IMR-90 (cell line): ENCODE measurements around the gene AFM. TPM values are rescaled to one million over a fixed set of nuclear protein-coding genes. Genes with fewer than 3 reads are reported as not detected.

ENCODE experiments used
- ATAC-seq: fragments of 200-7000 bp; cut with Tn5 transposase; 2 replicates; pipeline ENCODE4 v1.9.1; 2020; ENCODE audit warnings: low read depth, mild to moderate bottlenecking, moderate library complexity
- BruUV-seq: library from RNA; stranded (reverse); fragments of 400-500 nt; replicated peaks from 2 replicates; lab custom pipeline; 2021; lab: Mats Ljungman, UMichigan
- CTCF ChIA-PET: fragments of 300-600 bp; formaldehyde crosslinking; extraction: SDS; loops from one replicate; lab custom pipeline; 2021; ENCODE audit warnings: antibody characterized with exemption; lab: Yijun Ruan, JAX
- POLR2A ChIA-PET: fragments of 300-600 bp; sonication (Branson Sonifier 250); formaldehyde crosslinking; loops from one replicate; lab custom pipeline; 2022; ENCODE audit warnings: antibody characterized with exemption; ENCODE audit not compliant: unreplicated experiment; lab: Charles Lee
- DNase-seq: peaks from one replicate; pipeline ENCODE4 v3.0.0; 2013
- H2AFZ ChIP-seq: replicated peaks from 2 replicates; pipeline ENCODE3; 2013; ENCODE audit warnings: low read length, mild to moderate bottlenecking; ENCODE audit not compliant: poor library complexity
- H2AK5ac ChIP-seq: 2 replicates; pipeline ENCODE4 v1.6.1; 2013; ENCODE audit warnings: low read depth, low read length, inconsistent platforms
- H2AK9ac ChIP-seq: replicated peaks from 2 replicates; pipeline ENCODE3; 2013; ENCODE audit warnings: mild to moderate bottlenecking, low read depth, low read length, moderate library complexity; ENCODE audit not compliant: poor library complexity
- H2BK120ac ChIP-seq: 2 replicates; pipeline ENCODE4 v1.6.1; 2013; ENCODE audit warnings: low read depth, low read length, inconsistent platforms
- H2BK15ac ChIP-seq: 3 replicates; pipeline ENCODE4 v1.6.1; 2013; ENCODE audit warnings: low read depth, low read length, inconsistent platforms
- H2BK20ac ChIP-seq: 2 replicates; pipeline ENCODE4 v1.6.1; 2013; ENCODE audit warnings: low read depth, mild to moderate bottlenecking, inconsistent platforms, low read length, moderate library complexity
- H2BK5ac ChIP-seq: 2 replicates; pipeline ENCODE4 v1.6.1; 2013; ENCODE audit warnings: mild to moderate bottlenecking, low read depth, low read length, inconsistent platforms; ENCODE audit not compliant: poor library complexity, severe bottlenecking
- H3K14ac ChIP-seq: replicated peaks from 2 replicates; pipeline ENCODE4 v1.6.1; 2013; ENCODE audit warnings: low read depth, low read length, inconsistent platforms
- H3K18ac ChIP-seq: 2 replicates; pipeline ENCODE4 v1.6.1; 2013; ENCODE audit warnings: low read depth, low read length, control low read depth
- H3K23ac ChIP-seq: 2 replicates; pipeline ENCODE4 v1.6.1; 2013; ENCODE audit warnings: low read depth, low read length, inconsistent platforms
- H3K27ac ChIP-seq: 2 replicates; pipeline ENCODE4 v1.5.1; 2013; ENCODE audit warnings: mild to moderate bottlenecking, control low read depth, low read length; ENCODE audit not compliant: insufficient read depth
- H3K27me3 ChIP-seq: 2 replicates; pipeline ENCODE4 v1.6.1; 2013; ENCODE audit warnings: low read length; ENCODE audit not compliant: control insufficient read depth, insufficient read depth
- H3K36me3 ChIP-seq: 2 replicates; pipeline ENCODE4 v1.6.1; 2013; ENCODE audit warnings: low read length, mixed read lengths; ENCODE audit not compliant: control insufficient read depth, insufficient read depth
- H3K4ac ChIP-seq: 2 replicates; pipeline ENCODE4 v1.6.1; 2013; ENCODE audit warnings: low read depth, low read length, inconsistent platforms
- H3K4me1 ChIP-seq: 2 replicates; pipeline ENCODE4 v1.6.1; 2013; ENCODE audit warnings: low read length, mixed read lengths; ENCODE audit not compliant: control insufficient read depth, insufficient read depth
- H3K4me2 ChIP-seq: 2 replicates; pipeline ENCODE4 v1.6.1; 2013; ENCODE audit warnings: low read depth, mild to moderate bottlenecking, control low read depth, low read length, moderate library complexity
- H3K4me3 ChIP-seq: 2 replicates; pipeline ENCODE4 v1.5.1; 2013; ENCODE audit warnings: low read depth, mild to moderate bottlenecking, control low read depth, low read length, moderate library complexity; ENCODE audit not compliant: insufficient read depth
- H3K56ac ChIP-seq: 2 replicates; pipeline ENCODE4 v1.6.1; 2013; ENCODE audit warnings: low read length, inconsistent platforms; ENCODE audit not compliant: insufficient read depth; ENCODE audit errors: extremely low read depth
- H3K79me1 ChIP-seq, 2 experiments: 2 replicates each; pipeline ENCODE4 v1.6.1; 2013; ENCODE audit warnings: low read length in 2 of 2, inconsistent platforms in 1 of 2, low read depth in 1 of 2
- H3K9ac ChIP-seq: 2 replicates; pipeline ENCODE4 v1.6.1; 2013; ENCODE audit warnings: low read depth, low read length, control low read depth
- H3K9me1 ChIP-seq: 2 replicates; pipeline ENCODE4 v1.6.1; 2013; ENCODE audit warnings: low read length, inconsistent platforms; ENCODE audit not compliant: insufficient read depth
- H3K9me3 ChIP-seq: 2 replicates; pipeline ENCODE4 v1.6.1; 2013; ENCODE audit warnings: low read length; ENCODE audit not compliant: control insufficient read depth, insufficient read depth
- H4K20me1 ChIP-seq: 2 replicates; pipeline ENCODE4 v1.6.1; 2013; ENCODE audit warnings: low read length, inconsistent platforms; ENCODE audit not compliant: insufficient read depth
- H4K5ac ChIP-seq: 2 replicates; pipeline ENCODE4 v1.6.1; 2013; ENCODE audit warnings: mild to moderate bottlenecking, low read depth, low read length, control low read depth
- H4K8ac ChIP-seq, 2 experiments: 2 replicates each; pipeline ENCODE4 v1.6.1; 2013; ENCODE audit warnings: low read depth in 2 of 2, low read length in 2 of 2, control low read depth in 1 of 2, inconsistent platforms in 1 of 2
- H4K91ac ChIP-seq: 2 replicates; pipeline ENCODE4 v1.6.1; 2013; ENCODE audit warnings: low read depth, low read length, inconsistent platforms; ENCODE audit not compliant: insufficient read depth
- BHLHE40 ChIP-seq: fragments of 150-350 bp; IDR thresholded peaks from 2 replicates; pipeline ENCODE4 v1.6.1; 2016; ENCODE audit warnings: mild to moderate bottlenecking, low read depth, low read length
- CEBPB ChIP-seq: IDR thresholded peaks from 2 replicates; pipeline ENCODE4 v1.6.1; 2012; ENCODE audit warnings: low read depth, low read length, improper control_type of control experiment
- CTCF ChIP-seq: conservative IDR thresholded peaks from 2 replicates; pipeline ENCODE4 v1.5.1; 2012; ENCODE audit warnings: mild to moderate bottlenecking, low read depth, low read length, improper control_type of control experiment
- FOS ChIP-seq: fragments of 150-350 bp; IDR thresholded peaks from 2 replicates; pipeline ENCODE4 v1.6.1; 2016; ENCODE audit warnings: low read depth, low read length
- MAZ ChIP-seq: IDR thresholded peaks from 2 replicates; pipeline ENCODE4 v1.6.1; 2012; ENCODE audit warnings: low read depth, mild to moderate bottlenecking, low read length, improper control_type of control experiment, moderate library complexity, borderline replicate concordance
- MXI1 ChIP-seq: IDR thresholded peaks from 2 replicates; pipeline ENCODE4 v1.6.1; 2012; ENCODE audit warnings: low read depth, mild to moderate bottlenecking, low read length, moderate library complexity, borderline replicate concordance
- RCOR1 ChIP-seq: IDR thresholded peaks from 2 replicates; pipeline ENCODE4 v1.6.1; 2012; ENCODE audit warnings: mild to moderate bottlenecking, low read length, improper control_type of control experiment; ENCODE audit not compliant: insufficient replicate concordance
- RFX5 ChIP-seq: IDR thresholded peaks from 2 replicates; pipeline ENCODE4 v1.8.0; 2012; ENCODE audit warnings: low read depth, mild to moderate bottlenecking, low read length, moderate library complexity
- USF2 ChIP-seq: fragments of 150-350 bp; IDR thresholded peaks from 2 replicates; pipeline ENCODE4 v1.6.1; 2017; ENCODE audit warnings: mild to moderate bottlenecking, antibody characterized with exemption, low read length, low read depth
- WGBS, 2 experiments: methylation state at CpG; one replicate each; pipeline versions ENCODE4 v1.1.5 to v1.1.7; 2013; ENCODE audit warnings: missing lambda C conversion rate in 2 of 2; ENCODE audit not compliant: insufficient read length in 1 of 2; ENCODE audit errors: extremely low coverage in 2 of 2; 5-methylcytosine and 5-hydroxymethylcytosine counted together
- dilution Hi-C: fragments of 300-500 bp; cut with HindIII; formaldehyde crosslinking; loops from one replicate; pipeline ENCODE4 v1.14.3; 2018; ENCODE audit warnings: low sequenced_read_pairs; ENCODE audit not compliant: unreplicated experiment
- in situ Hi-C: fragments of 300-500 bp; cut with MboI; formaldehyde crosslinking; loops from 3 replicates; pipeline ENCODE4 v1.14.3; 2019; ENCODE audit warnings: low sequenced_read_pairs, inconsistent platforms, mixed read lengths
- intact Hi-C: fragments of 100-400 bp; cut with micrococcal nuclease; formaldehyde crosslinking; loops from 2 replicates; pipeline ENCODE4 v1.10.0; 2022
- polyA plus RNA-seq, 3 experiments: library from polyadenylated mRNA; depleted of rRNA; stranded (reverse); fragments of >200 nt; gene quantifications; 2 replicates each; pipeline ENCODE4 v1.2.3, GENCODE V29; 2012; ENCODE audit warnings: low replicate concordance in 1 of 3
- total RNA-seq: library from RNA; depleted of rRNA; stranded (reverse); fragments of >200 nt; gene quantifications from 2 replicates; pipeline ENCODE4 v1.2.3, GENCODE V29; 2012

Gene AFM
- total and polyA plus RNA-seq, 2 of the 4 experiments (the other 2 are of a cell fraction) = not detected

- intact Hi-C loops = loop anchor here (5.0 kb wide), 1 partner anchor 113 kb away; no protein-coding TSS in a partner anchor
- no peak for DNase-seq
- in situ Hi-C loops = no loop called here
- no TSS peak for BruUV-seq
- 100% methylated on average over 1 of the region's 3 CpGs; no CpG with 5 or more reads in 1 of the 2 experiments for WGBS, 2 experiments
- no peak overlapping the region for H2BK5ac ChIP-seq
- H3K9ac ChIP-seq = no peak overlapping the region
- H3K14ac ChIP-seq = no peak overlapping the region
- no peaks in the 10 kb centered on the region for H3K79me1 ChIP-seq
- H3K4me1 ChIP-seq = peaks cover 3% of the 10 kb centered on the region
- ChIA-PET CTCF (no interaction called here), POLR2A (no interaction called here)
- H3K27ac ChIP-seq = no peak overlapping the region
- H3K27me3 ChIP-seq = no peaks in the 10 kb centered on the region; the same call in 1 of the 2 replicates
- H3K4me3 ChIP-seq = no peak overlapping the region
- no peak for ATAC-seq
- H2AK9ac ChIP-seq = no peak overlapping the region
- no peaks in the 10 kb centered on the region for H3K9me1 ChIP-seq
- no peaks in the 10 kb centered on the region for H3K9me3 ChIP-seq
- no peaks in the 10 kb centered on the region for H4K20me1 ChIP-seq
- H3K4ac ChIP-seq = no peak overlapping the region
- H2BK20ac ChIP-seq = no peak overlapping the region
- no peak overlapping the region for H2AFZ ChIP-seq
- H4K5ac ChIP-seq = no peak overlapping the region
- H3K18ac ChIP-seq = no peak overlapping the region
- no peak overlapping the region for H3K23ac ChIP-seq
- H2BK15ac ChIP-seq = no peak overlapping the region
- H4K8ac ChIP-seq = no peak overlapping the region
- H4K91ac ChIP-seq = no peak overlapping the region
- H2BK120ac ChIP-seq = no peak overlapping the region
- no peaks in the 10 kb centered on the region for H3K36me3 ChIP-seq
- TF ChIP-seq CEBPB (no peak), RFX5 (no peak), MXI1 (no peak), RCOR1 (no peak), BHLHE40 (no peak), USF2 (no peak), MAZ (no peak), CTCF (no peak), FOS (no peak)
- no peak overlapping the region for H3K4me2 ChIP-seq
- dilution Hi-C loops = no loop called here
- H3K56ac ChIP-seq = no peak overlapping the region
- no peak overlapping the region for H2AK5ac ChIP-seq
These were observed 26.6 kb upstream of the AFM start for GRCh38 chr4:73454920-73455319.
